RWPE2 (cell line): ENCODE results near the gene SOCS3.

ENCODE experiments used
- ATAC-seq: fragments of 200-7000 bp; cut with Tn5 transposase; 3 replicates; pipeline ENCODE4 v1.9.1; 2021; ENCODE audit warnings: low read depth
- DNase-seq: peaks from one replicate; pipeline ENCODE4 v3.0.0-alpha.2; 2020; ENCODE audit warnings: low spot score
- H3K27ac ChIP-seq: fragments of 450-650 bp; 2 replicates; pipeline ENCODE4 v1.5.1; 2017; ENCODE audit warnings: mild to moderate bottlenecking; ENCODE audit not compliant: poor library complexity, severe bottlenecking
- H3K27me3 ChIP-seq: fragments of 250-450 bp; sonication (Bioruptor Pico); 2 replicates; pipeline ENCODE4 v1.5.1; 2021; ENCODE audit warnings: mild to moderate bottlenecking, moderate library complexity; ENCODE audit not compliant: insufficient read depth, poor library complexity, severe bottlenecking
- H3K36me3 ChIP-seq: fragments of 250-450 bp; sonication (Bioruptor Pico); 2 replicates; pipeline ENCODE4 v1.5.1; 2020; ENCODE audit warnings: low read depth, mild to moderate bottlenecking, moderate library complexity
- H3K4me1 ChIP-seq: fragments of 250-450 bp; sonication (Bioruptor Pico); 2 replicates; pipeline ENCODE4 v1.5.1; 2021; ENCODE audit warnings: mild to moderate bottlenecking, moderate library complexity; ENCODE audit not compliant: insufficient read depth, poor library complexity, severe bottlenecking
- H3K4me3 ChIP-seq: fragments of 250-450 bp; sonication (Bioruptor Pico); 2 replicates; pipeline ENCODE4 v1.5.1; 2021; ENCODE audit warnings: mild to moderate bottlenecking, moderate library complexity; ENCODE audit not compliant: severe bottlenecking
- H3K9me3 ChIP-seq: fragments of 250-450 bp; sonication (Bioruptor Pico); 2 replicates; pipeline ENCODE4 v1.5.1; 2021; ENCODE audit warnings: mild to moderate bottlenecking, moderate library complexity; ENCODE audit not compliant: severe bottlenecking
- TF ChIP-seq, protein P1 (sequence below): fragments of 450-650 bp; IDR thresholded peaks from one replicate; pipeline ENCODE4 v1.5.1; 2017; ENCODE audit warnings: mild to moderate bottlenecking, moderate library complexity; ENCODE audit not compliant: poor library complexity, severe bottlenecking

The SOCS3 gene

DNA sequence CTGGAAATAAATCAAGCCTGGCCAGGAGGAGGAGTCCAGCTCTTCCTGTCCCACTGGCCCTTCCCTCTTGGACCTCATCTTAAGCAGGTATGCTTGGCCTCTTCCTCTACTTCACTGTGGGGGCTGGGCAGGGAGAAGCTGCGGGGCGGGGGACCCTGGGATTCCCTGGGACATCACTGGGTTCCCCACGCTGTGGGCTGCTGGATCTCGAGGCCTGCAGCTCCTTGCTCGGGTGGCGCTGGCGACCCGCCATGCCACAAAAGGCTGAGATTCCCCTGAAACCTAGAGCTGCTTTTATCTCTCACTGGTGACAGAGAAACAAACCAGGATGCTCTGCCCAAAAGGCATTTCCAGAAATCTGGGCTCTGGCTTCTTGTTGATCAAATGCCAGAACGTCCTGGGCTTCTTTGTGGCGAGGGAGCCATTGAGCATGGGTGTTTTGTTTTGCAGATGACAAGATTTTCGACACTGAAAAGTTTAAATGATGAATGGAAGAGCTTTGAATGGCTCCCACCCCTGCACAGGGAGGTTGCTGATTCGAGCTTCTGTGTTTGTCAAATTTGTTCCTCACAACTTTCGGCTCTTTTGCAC lies 10.0 kb upstream of the SOCS3 start:
- Histone ChIP-seq H3K9me3 (no peaks in the 10 kb centered on the region), H3K27me3 (no peaks in the 10 kb centered on the region), H3K27ac (no peak overlapping the region), H3K4me1 (peaks cover 7% of the 10 kb centered on the region), H3K36me3 (no peaks in the 10 kb centered on the region), H3K4me3 (no peak overlapping the region)
- no peak for DNase-seq
- TF ChIP-seq, protein P1, sequence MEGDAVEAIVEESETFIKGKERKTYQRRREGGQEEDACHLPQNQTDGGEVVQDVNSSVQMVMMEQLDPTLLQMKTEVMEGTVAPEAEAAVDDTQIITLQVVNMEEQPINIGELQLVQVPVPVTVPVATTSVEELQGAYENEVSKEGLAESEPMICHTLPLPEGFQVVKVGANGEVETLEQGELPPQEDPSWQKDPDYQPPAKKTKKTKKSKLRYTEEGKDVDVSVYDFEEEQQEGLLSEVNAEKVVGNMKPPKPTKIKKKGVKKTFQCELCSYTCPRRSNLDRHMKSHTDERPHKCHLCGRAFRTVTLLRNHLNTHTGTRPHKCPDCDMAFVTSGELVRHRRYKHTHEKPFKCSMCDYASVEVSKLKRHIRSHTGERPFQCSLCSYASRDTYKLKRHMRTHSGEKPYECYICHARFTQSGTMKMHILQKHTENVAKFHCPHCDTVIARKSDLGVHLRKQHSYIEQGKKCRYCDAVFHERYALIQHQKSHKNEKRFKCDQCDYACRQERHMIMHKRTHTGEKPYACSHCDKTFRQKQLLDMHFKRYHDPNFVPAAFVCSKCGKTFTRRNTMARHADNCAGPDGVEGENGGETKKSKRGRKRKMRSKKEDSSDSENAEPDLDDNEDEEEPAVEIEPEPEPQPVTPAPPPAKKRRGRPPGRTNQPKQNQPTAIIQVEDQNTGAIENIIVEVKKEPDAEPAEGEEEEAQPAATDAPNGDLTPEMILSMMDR: no peak
- ATAC-seq: no peak

DNA sequence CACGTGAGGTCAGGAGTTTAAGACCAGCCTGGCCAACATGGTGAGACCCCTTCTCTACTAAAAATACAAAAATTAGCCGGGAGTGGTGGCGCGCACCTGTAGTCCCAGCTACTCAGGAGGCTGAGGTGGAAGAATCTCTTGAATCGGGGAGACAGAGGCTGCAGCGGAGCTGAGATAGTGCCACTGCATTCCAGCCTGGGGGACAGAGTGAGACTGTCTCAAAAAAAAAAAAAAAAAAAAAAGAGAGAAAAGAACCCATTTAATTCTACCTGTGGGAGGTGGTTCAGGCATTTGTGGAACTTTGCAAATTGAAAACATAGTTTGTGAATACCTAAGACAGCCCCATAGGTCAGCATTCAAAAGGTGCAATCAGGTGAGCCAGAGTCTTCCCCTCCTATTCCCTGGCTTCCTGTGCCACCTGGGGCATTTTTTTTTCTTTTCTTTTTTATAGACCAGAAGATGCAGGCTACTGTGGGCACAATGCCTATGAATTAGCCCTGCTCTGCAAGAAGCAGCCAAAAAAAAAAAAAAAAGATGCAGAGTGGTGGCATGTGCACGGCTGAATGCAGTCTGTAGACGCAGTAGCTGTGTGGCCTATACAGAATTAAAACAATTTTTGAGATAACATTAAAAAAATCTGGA lies 9.1 kb upstream of the SOCS3 start:
- TF ChIP-seq, protein P1: no peak
- H3K9me3 ChIP-seq: no peaks in the 10 kb centered on the region
- H3K27me3 ChIP-seq: no peaks in the 10 kb centered on the region
- no peak for DNase-seq
- no peaks in the 10 kb centered on the region for H3K36me3 ChIP-seq
- ATAC-seq: no peak
- H3K4me3 ChIP-seq: no peak overlapping the region
- H3K27ac ChIP-seq: no peak overlapping the region
- no peaks in the 10 kb centered on the region for H3K4me1 ChIP-seq

DNA sequence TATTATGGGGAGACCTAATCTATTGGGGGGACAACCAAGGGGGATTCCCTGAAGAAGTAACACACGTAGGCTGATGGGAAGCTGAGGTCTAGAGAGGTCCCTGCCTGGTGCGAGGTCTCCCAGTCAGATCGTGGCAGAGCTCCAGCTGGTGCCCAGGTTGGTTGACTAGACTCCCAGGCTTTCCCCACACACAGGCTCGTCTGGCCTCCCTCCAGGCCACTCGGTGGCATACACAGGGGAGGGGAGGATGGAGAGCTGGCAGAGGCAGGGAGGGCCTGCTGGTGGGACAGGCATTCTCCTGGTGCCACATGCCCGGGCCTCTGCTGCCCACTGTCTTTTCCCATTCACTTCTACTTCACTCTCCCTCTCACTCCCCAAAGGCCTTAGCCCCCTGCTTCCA lies 8.5 kb upstream of the SOCS3 start:
- Histone ChIP-seq H3K27ac (no peak overlapping the region), H3K4me1 (no peaks in the 10 kb centered on the region)
- ATAC-seq: no peak

DNA sequence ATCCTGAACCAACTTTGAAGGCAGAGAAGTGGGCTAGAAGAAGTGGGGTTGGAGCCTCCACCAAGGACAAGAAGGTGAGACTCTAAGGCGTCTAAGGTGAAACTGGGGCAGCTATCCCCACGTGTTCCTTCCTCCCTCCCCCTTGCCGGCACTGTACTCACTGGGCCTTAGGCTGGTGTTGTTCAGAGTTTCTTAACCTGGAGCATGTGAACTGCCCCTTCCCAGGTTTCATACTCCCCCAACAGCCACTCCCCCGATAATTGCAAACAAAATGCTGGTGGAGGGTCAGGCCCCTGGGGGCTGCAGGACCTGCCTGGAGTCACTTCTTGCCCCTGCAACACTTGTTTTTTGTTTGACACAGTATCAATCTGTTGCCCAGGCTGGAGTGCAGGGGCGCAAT lies 7.3 kb upstream of the SOCS3 start:
- Histone ChIP-seq H3K27me3 (no peaks in the 10 kb centered on the region), H3K4me1 (no peaks in the 10 kb centered on the region), H3K9me3 (no peaks in the 10 kb centered on the region), H3K27ac (no peak overlapping the region), H3K36me3 (no peaks in the 10 kb centered on the region), H3K4me3 (no peak overlapping the region)
- DNase-seq: no peak
- TF ChIP-seq, protein P1: no peak
- no peak for ATAC-seq

More for the DNA sequence above, 8.5 kb upstream of the SOCS3 start:
- Histone ChIP-seq H3K36me3 (no peaks in the 10 kb centered on the region), H3K9me3 (no peaks in the 10 kb centered on the region), H3K27me3 (no peaks in the 10 kb centered on the region), H3K4me3 (no peak overlapping the region)
- DNase-seq: no peak
- TF ChIP-seq, protein P1: no peak

DNA sequence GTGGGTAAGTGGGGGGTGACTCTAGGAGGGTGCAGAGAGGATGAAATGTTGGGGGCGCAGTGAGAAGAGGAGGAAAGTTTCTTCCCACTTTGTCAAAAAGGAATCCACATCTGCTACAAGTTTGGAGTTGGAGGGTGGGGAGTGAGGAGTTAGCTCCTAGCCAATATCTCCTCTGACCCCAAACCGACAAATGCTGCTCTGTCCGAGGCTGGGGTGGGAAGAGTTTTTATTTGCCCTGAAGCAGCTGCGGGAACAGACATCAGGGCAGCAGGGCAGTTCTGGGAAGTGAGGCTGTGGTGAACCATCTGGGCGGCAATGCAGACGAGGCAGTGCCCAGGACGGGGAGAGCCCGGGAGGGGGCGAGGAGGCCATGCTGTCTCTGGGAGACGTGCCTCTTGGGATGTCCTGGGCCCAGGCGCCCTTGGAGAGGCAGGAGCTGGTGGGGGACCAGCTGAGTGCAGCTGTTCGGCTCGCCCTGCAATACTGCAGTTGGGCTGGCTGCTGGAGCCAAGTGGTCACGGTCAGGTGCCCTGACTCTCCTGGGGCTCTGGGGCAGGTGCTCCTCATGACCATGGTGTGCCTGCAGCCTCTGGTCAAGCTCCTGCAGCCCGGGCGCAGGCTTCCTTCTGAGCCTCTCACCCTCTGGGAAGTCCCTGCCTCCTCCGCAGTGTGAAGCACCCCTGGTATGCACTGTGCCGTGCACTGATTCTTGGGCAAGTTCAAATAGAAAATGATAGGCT lies 6.4 kb upstream of the SOCS3 start:
- no peak overlapping the region for H3K4me3 ChIP-seq
- H3K4me1 ChIP-seq: no peaks in the 10 kb centered on the region
- H3K27me3 ChIP-seq: no peaks in the 10 kb centered on the region
- no peaks in the 10 kb centered on the region for H3K9me3 ChIP-seq
- ATAC-seq: no peak
- DNase-seq: no peak
- no peaks in the 10 kb centered on the region for H3K36me3 ChIP-seq
- H3K27ac ChIP-seq: no peak overlapping the region
- TF ChIP-seq, protein P1: no peak
